HepG2 (cell line): ENCODE results near the gene PDK2. TPM values are rescaled to one million over a fixed set of nuclear protein-coding genes. Genes with fewer than 3 reads are reported as not detected.
A peak's percentile ranks its signal among the peaks of the same experiment; 100 is the strongest.

Experiments
- DMAP1 ChIP-seq: IDR thresholded peaks from 2 replicates; pipeline ENCODE4 v1.6.1; 2016
- ETV5 ChIP-seq: IDR thresholded peaks from 2 replicates; pipeline ENCODE4 v1.6.1; 2018; ENCODE audit warnings: missing biosample characterization, missing genetic modification reagents, inconsistent platforms, borderline replicate concordance
- FIP1L1 ChIP-seq: fragments of 200-400 bp; formaldehyde crosslinking; IDR thresholded peaks from 2 replicates; pipeline ENCODE4 v1.6.1; 2018; ENCODE audit warnings: low read depth, mild to moderate bottlenecking, low read length, moderate library complexity, borderline replicate concordance; ENCODE audit not compliant: insufficient read depth
- FOXA3 ChIP-seq: IDR thresholded peaks from 2 replicates; pipeline ENCODE4 v1.6.1; 2016; ENCODE audit warnings: missing genetic modification reagents, missing compliant biosample characterization
- HMG20A ChIP-seq: IDR thresholded peaks from 2 replicates; pipeline ENCODE4 v1.6.1; 2016; ENCODE audit warnings: borderline replicate concordance
- KAT8 ChIP-seq: IDR thresholded peaks from 2 replicates; pipeline ENCODE4 v1.6.1; 2016; ENCODE audit warnings: missing genetic modification reagents, missing compliant biosample characterization
- MAFF ChIP-seq: IDR thresholded peaks from 2 replicates; pipeline ENCODE4 v1.6.1; 2011; ENCODE audit warnings: low read depth, low read length, improper control_type of control experiment
- NFIC ChIP-seq: IDR thresholded peaks from 2 replicates; pipeline ENCODE4 v1.6.1; 2012; ENCODE audit warnings: mild to moderate bottlenecking, low read length, inconsistent platforms
- NFYB ChIP-seq: sonication (generic); formaldehyde crosslinking; IDR thresholded peaks from 2 replicates; pipeline ENCODE4 v1.4.0; 2020; ENCODE audit warnings: missing genetic modification reagents
- NR1H2 ChIP-seq: sonication (generic); formaldehyde crosslinking; IDR thresholded peaks from 2 replicates; pipeline ENCODE4 v1.8.1; 2022; ENCODE audit warnings: low read depth, missing genetic modification reagents, borderline replicate concordance
- PHF8 ChIP-seq: sonication (generic); formaldehyde crosslinking; IDR thresholded peaks from 2 replicates; pipeline ENCODE4 v1.5.0; 2020; ENCODE audit warnings: missing genetic modification reagents
- ZKSCAN8 ChIP-seq: IDR thresholded peaks from 2 replicates; pipeline ENCODE4 v1.6.1; 2016; ENCODE audit warnings: borderline replicate concordance, missing genetic modification reagents, missing compliant biosample characterization
- ZNF205 ChIP-seq: IDR thresholded peaks from 2 replicates; pipeline ENCODE4 v1.6.1; 2018; ENCODE audit warnings: missing biosample characterization, missing genetic modification reagents
- ZNF510 ChIP-seq: sonication (generic); formaldehyde crosslinking; IDR thresholded peaks from 2 replicates; pipeline ENCODE4 v1.4.0; 2020; ENCODE audit warnings: low read depth, mild to moderate bottlenecking, missing genetic modification reagents
- ZNF703 ChIP-seq: sonication (generic); formaldehyde crosslinking; IDR thresholded peaks from 2 replicates; pipeline ENCODE4 v1.5.1; 2020; ENCODE audit warnings: missing genetic modification reagents, mild to moderate bottlenecking, moderate library complexity, borderline replicate concordance
- ZNF749 ChIP-seq: sonication (generic); formaldehyde crosslinking; IDR thresholded peaks from 2 replicates; pipeline ENCODE4 v1.8.0; 2022; ENCODE audit warnings: mild to moderate bottlenecking, missing genetic modification reagents, moderate library complexity, borderline replicate concordance
- ZNF781 ChIP-seq: sonication (generic); formaldehyde crosslinking; IDR thresholded peaks from 2 replicates; pipeline ENCODE4 v1.5.1; 2020; ENCODE audit warnings: borderline replicate concordance, mild to moderate bottlenecking, missing genetic modification reagents; ENCODE audit errors: not compliant biosample characterization
- polyA plus RNA-seq, 8 experiments: library from polyadenylated mRNA; depleted of rRNA in 3 of 8; stranded (reverse) in 7 of 8; unstranded in 1 of 8; fragments of >200 nt; fragmentation: Illumina TruSeq in 4 of 8; extraction: Trizol in 4 of 8; gene quantifications; 2 replicates each; pipeline versions ENCODE4 v1.2.1 to v1.2.3, GENCODE V29; 2011 to 2016; ENCODE audit warnings: low read depth in 4 of 8, missing spikeins in 1 of 8, mixed read lengths in 1 of 8; ENCODE audit not compliant: insufficient read depth in 1 of 8
- total RNA-seq, 5 experiments: library from RNA; depleted of rRNA; stranded (reverse); fragments of >200 nt; fragmentation: Illumina TruSeq; extraction: Trizol; gene quantifications; 2 replicates each; pipeline ENCODE4 v1.2.3, GENCODE V29; 2016; ENCODE audit warnings: low read depth in 1 of 5
- TF ChIP-seq, protein P1 (sequence below): sonication (generic); formaldehyde crosslinking; IDR thresholded peaks from 2 replicates; pipeline ENCODE4 v1.4.0; 2020; ENCODE audit warnings: mild to moderate bottlenecking, missing genetic modification reagents
- TF ChIP-seq, protein P2 (sequence below): IDR thresholded peaks from 2 replicates; pipeline ENCODE4 v1.6.1; 2016; ENCODE audit warnings: missing compliant biosample characterization, missing genetic modification reagents, borderline replicate concordance
- TF ChIP-seq, protein P3 (sequence below): sonication (generic); formaldehyde crosslinking; IDR thresholded peaks from 2 replicates; pipeline ENCODE4 v1.4.0; 2020; ENCODE audit warnings: missing genetic modification reagents, borderline replicate concordance
- TF ChIP-seq, protein P4 (sequence below): IDR thresholded peaks from 2 replicates; pipeline ENCODE4 v1.6.1; 2012; ENCODE audit warnings: low read length, improper control_type of control experiment

The PDK2 gene
- total and polyA plus RNA-seq, 2 of the 13 experiments (the other 11 are each of a cell fraction or from before 2014, with no cell fraction given) = 18.5 to 59.7 TPM

DNA sequence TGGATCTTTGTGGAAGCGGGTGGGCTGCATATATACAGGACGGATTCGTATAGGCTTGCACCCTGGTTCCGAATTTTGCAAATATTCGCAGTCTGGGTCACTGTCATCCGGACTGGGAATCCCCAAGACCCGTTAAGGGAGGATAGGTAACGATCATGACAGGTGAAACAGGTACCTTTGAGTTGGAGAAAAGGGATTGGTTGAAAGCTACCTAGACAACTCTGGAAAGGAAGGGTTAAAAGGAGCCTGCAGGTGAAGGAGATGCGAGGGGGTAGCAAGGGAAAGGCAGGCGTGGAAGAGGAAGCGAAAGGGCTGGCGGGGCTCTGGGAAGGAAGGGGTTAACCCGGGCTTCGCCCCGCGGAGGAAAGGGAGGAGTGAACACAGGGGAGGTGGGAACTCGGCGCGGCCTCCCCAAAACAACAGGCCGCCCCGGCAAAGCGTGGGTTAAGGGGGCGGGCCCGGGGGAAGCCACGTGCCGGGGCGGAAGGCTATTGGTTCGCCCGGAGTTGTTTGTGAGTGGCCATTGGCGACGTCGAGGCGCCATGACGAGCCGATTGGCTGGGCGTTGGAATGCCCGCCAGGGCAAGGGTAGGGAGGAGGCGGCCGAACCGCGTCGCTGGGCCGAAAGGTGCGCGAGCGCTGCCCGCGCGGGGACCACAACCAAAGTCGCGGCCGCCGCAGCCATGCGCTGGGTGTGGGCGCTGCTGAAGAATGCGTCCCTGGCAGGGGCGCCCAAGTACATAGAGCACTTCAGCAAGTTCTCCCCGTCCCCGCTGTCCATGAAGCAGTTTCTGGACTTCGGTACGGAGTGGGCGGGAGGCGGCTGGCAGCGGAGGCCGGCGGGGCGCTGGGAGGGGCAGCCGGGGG is at the start of gene PDK2 (continued):
- peak; percentile 87 for TF ChIP-seq PHF8 (CRISPR knock-in tag)
- TF ChIP-seq, protein P1, sequence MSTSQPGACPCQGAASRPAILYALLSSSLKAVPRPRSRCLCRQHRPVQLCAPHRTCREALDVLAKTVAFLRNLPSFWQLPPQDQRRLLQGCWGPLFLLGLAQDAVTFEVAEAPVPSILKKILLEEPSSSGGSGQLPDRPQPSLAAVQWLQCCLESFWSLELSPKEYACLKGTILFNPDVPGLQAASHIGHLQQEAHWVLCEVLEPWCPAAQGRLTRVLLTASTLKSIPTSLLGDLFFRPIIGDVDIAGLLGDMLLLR (CRISPR knock-in tag) = no peak
- no peak; the same call in 1 of the 2 replicates for TF ChIP-seq ETV5 (CRISPR knock-in tag)
- TF ChIP-seq NFIC = no peak
- TF ChIP-seq ZNF510 (CRISPR knock-in tag) = 0 out of 2 replicates have a peak, but pooled peaks have one; percentile 31
- TF ChIP-seq HMG20A = no peak
- peak; percentile 59 for TF ChIP-seq ZNF781 (CRISPR knock-in tag)
- TF ChIP-seq DMAP1 = peak; percentile 80
- TF ChIP-seq ZKSCAN8 (CRISPR knock-in tag) = no peak
- TF ChIP-seq, protein P2, sequence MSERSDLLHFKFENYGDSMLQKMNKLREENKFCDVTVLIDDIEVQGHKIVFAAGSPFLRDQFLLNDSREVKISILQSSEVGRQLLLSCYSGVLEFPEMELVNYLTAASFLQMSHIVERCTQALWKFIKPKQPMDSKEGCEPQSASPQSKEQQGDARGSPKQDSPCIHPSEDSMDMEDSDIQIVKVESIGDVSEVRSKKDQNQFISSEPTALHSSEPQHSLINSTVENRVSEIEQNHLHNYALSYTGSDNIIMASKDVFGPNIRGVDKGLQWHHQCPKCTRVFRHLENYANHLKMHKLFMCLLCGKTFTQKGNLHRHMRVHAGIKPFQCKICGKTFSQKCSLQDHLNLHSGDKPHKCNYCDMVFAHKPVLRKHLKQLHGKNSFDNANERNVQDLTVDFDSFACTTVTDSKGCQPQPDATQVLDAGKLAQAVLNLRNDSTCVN (CRISPR knock-in tag) = 0 out of 2 replicates have a peak, but pooled peaks have one; percentile 49
- TF ChIP-seq, protein P3, sequence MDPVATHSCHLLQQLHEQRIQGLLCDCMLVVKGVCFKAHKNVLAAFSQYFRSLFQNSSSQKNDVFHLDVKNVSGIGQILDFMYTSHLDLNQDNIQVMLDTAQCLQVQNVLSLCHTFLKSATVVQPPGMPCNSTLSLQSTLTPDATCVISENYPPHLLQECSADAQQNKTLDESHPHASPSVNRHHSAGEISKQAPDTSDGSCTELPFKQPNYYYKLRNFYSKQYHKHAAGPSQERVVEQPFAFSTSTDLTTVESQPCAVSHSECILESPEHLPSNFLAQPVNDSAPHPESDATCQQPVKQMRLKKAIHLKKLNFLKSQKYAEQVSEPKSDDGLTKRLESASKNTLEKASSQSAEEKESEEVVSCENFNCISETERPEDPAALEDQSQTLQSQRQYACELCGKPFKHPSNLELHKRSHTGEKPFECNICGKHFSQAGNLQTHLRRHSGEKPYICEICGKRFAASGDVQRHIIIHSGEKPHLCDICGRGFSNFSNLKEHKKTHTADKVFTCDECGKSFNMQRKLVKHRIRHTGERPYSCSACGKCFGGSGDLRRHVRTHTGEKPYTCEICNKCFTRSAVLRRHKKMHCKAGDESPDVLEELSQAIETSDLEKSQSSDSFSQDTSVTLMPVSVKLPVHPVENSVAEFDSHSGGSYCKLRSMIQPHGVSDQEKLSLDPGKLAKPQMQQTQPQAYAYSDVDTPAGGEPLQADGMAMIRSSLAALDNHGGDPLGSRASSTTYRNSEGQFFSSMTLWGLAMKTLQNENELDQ (CRISPR knock-in tag) = 0 out of 2 replicates have a peak, but pooled peaks have one; percentile 18
- peak; percentile 70; the same call in 1 of the 2 replicates for TF ChIP-seq ZNF749
- peak; percentile 100 for TF ChIP-seq NFYB
- no peak for TF ChIP-seq FIP1L1
- TF ChIP-seq ZNF703 = 0 out of 2 replicates have a peak, but pooled peaks have one; percentile 39
- no peak for TF ChIP-seq FOXA3 (CRISPR knock-in tag)
- TF ChIP-seq KAT8 (CRISPR knock-in tag) = peak; percentile 88
- TF ChIP-seq, protein P4, sequence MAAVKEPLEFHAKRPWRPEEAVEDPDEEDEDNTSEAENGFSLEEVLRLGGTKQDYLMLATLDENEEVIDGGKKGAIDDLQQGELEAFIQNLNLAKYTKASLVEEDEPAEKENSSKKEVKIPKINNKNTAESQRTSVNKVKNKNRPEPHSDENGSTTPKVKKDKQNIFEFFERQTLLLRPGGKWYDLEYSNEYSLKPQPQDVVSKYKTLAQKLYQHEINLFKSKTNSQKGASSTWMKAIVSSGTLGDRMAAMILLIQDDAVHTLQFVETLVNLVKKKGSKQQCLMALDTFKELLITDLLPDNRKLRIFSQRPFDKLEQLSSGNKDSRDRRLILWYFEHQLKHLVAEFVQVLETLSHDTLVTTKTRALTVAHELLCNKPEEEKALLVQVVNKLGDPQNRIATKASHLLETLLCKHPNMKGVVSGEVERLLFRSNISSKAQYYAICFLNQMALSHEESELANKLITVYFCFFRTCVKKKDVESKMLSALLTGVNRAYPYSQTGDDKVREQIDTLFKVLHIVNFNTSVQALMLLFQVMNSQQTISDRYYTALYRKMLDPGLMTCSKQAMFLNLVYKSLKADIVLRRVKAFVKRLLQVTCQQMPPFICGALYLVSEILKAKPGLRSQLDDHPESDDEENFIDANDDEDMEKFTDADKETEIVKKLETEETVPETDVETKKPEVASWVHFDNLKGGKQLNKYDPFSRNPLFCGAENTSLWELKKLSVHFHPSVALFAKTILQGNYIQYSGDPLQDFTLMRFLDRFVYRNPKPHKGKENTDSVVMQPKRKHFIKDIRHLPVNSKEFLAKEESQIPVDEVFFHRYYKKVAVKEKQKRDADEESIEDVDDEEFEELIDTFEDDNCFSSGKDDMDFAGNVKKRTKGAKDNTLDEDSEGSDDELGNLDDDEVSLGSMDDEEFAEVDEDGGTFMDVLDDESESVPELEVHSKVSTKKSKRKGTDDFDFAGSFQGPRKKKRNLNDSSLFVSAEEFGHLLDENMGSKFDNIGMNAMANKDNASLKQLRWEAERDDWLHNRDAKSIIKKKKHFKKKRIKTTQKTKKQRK = no peak
- 0 out of 2 replicates have a peak, but pooled peaks have one; percentile 55 for TF ChIP-seq ZNF205 (CRISPR knock-in tag)
- TF ChIP-seq NR1H2 (CRISPR knock-in tag) = no peak
- TF ChIP-seq MAFF = no peak
